GM21447 (cell line): ENCODE measurements around the gene PAOX.
"Not testable (repeated sequence)": the region's sequence is repeated elsewhere in the genome, so short reads cannot be mapped to it uniquely, and the experiment has no call there.

Source experiments
- ATAC-seq: cut with Tn5 transposase; IDR thresholded peaks from one replicate; pipeline ENCODE4 v1.9.1; 2021; ENCODE audit not compliant: unreplicated experiment

The PAOX gene

DNA sequence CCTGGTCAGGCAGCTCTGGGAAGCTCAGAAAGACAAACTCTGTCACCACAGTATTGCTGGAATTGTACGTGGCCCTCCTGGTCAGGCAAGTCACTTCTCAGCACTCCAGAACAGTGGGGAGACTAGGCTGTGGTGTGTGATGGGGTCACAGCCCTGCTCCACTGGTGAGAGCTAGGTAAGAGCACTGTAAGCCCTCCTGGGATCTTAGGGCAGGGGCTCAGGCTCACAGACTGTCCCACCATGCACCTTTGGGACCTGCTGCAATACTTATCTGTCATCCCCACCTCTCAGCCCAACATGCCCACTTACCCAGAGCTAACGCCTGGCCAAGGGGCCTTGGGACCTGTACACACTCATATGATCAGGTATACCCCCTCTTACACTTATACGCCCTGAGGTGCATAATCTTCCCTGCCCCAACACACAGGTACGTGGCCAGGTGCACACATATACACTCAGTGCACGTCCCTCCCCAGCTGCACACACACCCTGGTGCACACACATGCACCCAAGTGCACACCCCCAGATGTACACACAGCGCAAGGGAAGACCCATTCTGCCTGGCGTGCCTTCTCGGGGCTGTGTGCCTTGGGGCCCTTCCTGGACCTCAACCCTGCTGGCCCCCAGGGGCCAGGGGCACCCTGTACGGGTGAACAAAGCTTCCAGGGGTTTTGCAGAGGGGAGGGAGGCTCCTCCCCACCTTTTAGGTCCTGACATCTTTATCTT, 53.0 kb downstream of the PAOX start:
- ATAC-seq: not testable (repeated sequence)

DNA sequence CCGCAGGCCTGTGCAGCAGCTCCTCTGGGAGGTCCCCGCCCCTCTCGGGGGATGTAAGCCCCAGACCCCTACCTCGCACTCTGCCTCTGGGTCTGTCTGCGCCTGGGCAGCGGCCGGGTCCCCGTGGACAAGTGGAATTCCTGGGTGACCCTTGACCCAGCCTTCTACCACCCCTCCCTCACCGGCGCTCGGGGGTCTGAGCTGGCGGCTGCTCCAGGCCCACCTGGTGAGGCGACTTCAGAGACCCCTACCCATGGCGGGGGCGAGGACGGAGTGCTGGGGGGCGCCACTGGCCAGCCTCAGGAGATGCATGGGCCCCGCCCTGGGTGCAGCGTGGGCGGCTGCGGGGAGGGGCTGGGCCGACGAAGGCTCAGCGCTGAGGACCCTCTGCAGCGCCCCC, 53.7 kb downstream of the PAOX start:
- not testable (repeated sequence) for ATAC-seq

DNA sequence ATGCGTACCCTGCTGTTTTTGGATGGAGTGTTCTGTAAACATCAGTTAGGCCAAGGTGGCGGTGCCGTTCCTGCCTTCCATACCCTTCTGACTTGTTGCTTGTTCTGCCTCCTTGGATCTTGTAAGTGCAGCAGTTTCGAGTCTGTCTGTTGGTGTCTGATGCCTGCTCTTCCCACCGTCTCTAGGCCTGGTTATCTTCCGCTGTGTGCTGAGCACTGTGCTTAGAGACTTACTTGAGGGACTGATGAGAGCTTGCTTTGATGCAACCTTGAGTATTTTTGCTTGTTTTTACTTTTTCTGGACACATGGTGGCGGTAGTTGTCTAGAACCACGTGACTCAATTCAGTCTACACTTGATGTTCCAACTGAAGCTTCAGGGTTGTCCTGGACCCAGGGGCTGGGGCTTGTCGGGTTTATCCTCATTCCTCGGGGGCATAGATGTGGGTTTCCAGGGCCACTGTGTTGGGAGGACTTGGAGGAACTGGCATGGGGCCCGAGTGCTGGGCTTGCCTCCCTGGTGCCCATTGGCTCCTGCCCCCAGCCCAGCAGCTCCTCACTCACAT, 59.7 kb downstream of the PAOX start:
- no peak for ATAC-seq

DNA sequence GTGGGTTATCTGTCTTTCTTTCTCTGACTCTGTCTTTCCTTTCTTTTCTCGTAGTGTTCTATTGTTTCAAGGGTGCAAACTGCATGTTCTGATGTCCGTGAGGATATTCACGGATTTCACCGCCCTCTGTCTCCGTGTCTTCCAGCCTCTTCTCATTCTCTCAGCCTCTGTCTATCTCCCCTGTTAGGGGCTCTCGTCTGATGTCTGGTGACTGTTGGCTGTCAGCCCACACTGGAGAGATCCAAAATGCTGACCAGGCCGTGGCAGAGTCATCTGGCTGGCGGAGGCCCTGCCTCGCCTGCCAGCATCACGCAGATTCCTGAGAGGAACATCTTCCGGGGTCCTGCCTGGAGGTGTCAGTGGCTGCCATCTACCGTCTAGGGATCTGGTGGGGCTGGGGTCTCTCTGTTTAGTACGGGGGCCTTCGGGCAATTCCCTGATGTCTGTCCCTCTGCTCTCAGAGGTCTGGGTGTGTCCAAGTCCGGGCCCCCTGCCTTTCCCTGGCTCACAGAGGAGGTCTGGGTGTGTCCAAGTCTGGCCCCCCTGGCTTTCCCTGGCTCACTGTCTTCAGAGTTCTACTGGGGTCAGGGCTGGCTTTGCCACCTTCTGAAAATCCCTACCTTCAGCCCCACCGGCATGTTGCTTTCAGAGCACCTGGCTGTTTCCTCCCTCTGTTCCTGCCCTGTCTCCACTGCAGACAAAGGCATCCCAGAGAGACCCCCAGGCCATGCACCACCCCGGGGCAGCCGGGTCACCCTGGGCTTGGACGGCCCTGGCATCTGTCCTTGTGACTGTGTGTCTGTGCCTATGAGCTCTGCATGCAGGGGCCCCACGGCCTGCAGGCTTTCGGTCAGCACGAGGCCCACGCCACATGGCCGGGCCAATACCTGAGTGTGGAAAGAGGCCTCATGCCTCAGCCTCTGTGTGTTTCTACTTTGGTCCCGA, 60.7 kb downstream of the PAOX start:
- ATAC-seq: no peak

DNA sequence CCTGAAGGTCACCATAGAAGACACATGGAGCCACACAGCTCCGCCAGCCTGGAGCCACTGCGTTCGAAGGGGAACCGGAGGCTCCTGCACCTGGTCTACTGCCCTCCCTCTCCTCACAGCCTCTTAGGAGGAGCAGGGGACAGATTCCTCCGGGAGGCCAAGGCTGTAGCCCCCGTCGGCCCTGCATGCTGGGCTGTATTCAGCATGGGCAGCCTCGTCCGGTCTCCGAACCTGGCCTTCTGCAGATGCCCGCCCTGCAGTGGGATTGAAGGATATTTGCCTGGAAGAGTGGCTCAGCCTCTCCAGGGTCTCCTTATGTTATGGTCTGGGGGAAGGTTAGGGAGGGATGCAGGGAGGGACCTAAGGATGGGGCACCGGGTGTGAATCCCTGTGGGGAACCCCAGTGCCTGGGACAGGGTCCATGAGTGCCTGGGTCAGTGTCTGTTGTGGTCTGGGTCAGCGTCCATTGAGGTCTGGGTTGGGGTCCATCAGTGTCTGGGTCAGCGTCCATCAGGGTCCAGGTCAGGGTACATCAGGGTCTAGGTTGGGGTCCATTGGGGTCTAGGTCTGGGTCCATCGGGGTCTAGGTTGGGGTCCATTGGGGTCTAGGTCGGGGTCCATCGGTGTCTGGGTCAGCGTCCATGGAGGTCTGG, 61.7 kb downstream of the PAOX start:
- no peak for ATAC-seq
